Fibroblast of villous mesenchyme (primary cell): ENCODE results near the gene DHPS. TPM values are rescaled to one million over a fixed set of nuclear protein-coding genes. Genes with fewer than 3 reads are reported as not detected.
"Not testable (repeated sequence)": the region's sequence is repeated elsewhere in the genome, so short reads cannot be mapped to it uniquely, and the experiment has no call there.

Source experiments
- DNase-seq: peaks from one replicate; pipeline ENCODE4 v3.0.0-alpha.2; 2010; ENCODE audit warnings: low read depth
- H3K4me3 ChIP-seq: 2 replicates; pipeline ENCODE4 v1.5.1; 2011; ENCODE audit warnings: low read depth, mild to moderate bottlenecking, low read length
- total RNA-seq: library from RNA; depleted of rRNA; stranded (reverse); fragments of >200 nt; gene quantifications from 2 replicates; pipeline ENCODE4 v1.2.3, GENCODE V29; 2012
- TF ChIP-seq, protein P1 (sequence below): IDR thresholded peaks from 2 replicates; pipeline ENCODE4 v1.5.1; 2012; ENCODE audit warnings: low read depth, mild to moderate bottlenecking, low read length; ENCODE audit not compliant: insufficient read depth

The DHPS gene
- total RNA-seq, 1 donor: 50.1 TPM

DNA sequence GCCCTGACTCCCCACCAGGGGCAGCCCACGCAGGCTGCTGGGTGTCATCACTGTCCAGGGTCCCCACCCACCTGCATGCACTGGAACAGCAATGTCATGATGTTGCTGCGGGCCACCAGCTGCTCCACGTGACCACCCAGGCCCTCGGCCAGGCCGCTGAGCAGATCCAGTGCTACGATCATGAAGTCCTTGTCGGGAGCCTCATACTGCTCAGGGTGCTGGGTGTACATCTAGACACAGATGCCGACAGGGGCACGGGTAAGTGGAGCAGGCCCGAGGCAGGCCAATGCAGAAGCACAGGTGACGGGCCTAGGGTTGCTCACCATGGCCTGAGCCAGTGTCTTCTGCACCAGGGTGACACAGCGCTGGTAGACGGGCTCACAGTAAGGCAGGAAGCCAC is 23.5 kb upstream of the DHPS start:
- DNase-seq: no peak
- H3K4me3 ChIP-seq: no peak overlapping the region
- TF ChIP-seq, protein P1, sequence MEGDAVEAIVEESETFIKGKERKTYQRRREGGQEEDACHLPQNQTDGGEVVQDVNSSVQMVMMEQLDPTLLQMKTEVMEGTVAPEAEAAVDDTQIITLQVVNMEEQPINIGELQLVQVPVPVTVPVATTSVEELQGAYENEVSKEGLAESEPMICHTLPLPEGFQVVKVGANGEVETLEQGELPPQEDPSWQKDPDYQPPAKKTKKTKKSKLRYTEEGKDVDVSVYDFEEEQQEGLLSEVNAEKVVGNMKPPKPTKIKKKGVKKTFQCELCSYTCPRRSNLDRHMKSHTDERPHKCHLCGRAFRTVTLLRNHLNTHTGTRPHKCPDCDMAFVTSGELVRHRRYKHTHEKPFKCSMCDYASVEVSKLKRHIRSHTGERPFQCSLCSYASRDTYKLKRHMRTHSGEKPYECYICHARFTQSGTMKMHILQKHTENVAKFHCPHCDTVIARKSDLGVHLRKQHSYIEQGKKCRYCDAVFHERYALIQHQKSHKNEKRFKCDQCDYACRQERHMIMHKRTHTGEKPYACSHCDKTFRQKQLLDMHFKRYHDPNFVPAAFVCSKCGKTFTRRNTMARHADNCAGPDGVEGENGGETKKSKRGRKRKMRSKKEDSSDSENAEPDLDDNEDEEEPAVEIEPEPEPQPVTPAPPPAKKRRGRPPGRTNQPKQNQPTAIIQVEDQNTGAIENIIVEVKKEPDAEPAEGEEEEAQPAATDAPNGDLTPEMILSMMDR: no peak

DNA sequence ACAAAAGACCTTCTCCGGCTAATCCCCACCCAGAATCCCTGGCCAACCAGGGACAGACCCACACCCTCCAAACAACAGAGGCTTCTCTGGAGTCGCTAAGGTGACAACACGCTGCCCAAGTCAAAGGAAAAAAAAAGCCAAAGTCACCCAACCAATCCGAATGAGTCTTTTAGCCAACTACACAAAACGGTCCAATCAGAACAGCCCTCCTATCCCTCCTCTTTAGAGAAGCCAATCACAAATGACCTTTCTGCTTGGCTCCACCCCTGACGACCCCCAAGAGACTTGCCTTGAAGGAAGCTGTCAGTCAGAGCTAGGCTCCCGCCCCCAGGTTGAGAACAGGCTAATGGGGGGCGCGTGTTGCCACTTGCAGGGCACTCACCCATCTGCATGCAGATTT is 21.4 kb upstream of the DHPS start:
- TF ChIP-seq, protein P1: no peak
- DNase-seq: peak; percentile 46
- H3K4me3 ChIP-seq: no peak overlapping the region

DNA sequence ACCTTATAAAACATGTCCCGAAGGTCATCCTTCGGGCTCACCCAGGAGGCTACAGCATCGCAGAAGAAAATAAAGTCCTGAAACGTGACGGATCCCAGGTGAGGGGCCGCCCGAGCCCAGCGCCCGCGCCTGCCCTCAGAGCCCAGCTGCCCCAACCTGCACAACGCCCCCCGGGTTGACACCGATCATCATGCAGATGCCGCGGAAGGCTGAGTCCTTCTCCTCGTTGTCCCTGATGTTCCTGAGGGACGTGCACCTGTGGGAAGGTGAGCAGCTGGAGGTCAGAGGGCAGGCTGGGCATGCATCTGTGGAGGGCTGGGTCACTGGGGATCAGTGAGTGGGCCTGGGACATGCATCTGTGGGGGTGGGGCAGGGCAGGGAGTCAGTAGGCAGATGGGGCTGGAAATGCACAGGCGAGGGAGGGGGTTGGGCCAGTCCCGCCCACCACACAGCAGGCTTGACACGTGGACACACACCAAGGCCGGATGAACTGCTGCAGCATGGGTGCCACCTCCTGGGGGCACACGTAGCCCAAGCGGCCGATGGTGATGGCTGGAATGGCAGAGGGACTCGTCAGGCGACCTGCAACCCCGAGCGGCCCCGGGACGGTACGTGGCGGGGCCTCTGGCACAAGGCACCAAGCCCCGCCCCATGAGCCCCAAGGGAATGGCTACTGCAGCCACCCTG is 20.1 kb upstream of the DHPS start:
- no peak for DNase-seq
- TF ChIP-seq, protein P1: no peak
- H3K4me3 ChIP-seq: no peak overlapping the region

DNA sequence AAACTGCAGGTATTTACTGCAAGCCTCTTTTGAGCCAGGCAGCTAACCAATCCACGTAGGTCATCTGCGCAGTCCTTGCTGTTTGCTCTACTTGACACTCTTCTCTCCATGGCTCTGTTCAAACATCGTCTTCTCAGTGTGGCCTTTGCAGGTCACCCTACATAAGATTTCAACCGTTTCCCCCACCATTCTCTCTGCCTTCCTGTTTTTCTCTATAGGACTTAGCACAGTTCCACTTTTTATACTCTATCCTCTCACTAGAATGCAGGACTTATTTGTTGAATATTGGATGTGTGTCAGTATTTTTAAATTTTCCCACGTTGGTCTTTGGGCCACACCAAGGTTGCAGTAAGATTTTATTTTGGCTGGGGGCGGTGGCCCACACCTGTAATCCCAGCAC is 16.5 kb upstream of the DHPS start:
- H3K4me3 ChIP-seq: no peak overlapping the region
- TF ChIP-seq, protein P1: no peak
- no peak for DNase-seq

DNA sequence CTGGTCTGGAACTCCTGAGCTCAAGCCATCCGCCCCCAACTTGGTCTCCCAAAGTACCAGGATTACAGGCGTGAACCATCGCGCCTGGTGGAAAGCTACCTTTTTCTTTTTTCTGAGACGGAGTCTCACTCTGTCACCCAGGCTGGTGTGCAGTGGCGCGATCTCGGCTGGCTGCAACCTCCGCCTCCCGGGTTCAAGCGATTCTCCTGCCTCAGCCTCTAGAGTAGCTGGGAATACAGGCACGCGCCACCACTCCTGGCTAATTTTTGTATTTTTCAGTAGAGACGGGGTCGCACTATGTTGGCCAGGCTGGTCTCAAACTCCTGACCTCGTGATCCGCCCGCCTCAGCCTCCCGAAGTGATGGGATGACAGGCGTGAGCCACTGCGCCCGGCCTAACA is 15.7 kb upstream of the DHPS start:
- not testable (repeated sequence) for DNase-seq, H3K4me3 ChIP-seq

DNA sequence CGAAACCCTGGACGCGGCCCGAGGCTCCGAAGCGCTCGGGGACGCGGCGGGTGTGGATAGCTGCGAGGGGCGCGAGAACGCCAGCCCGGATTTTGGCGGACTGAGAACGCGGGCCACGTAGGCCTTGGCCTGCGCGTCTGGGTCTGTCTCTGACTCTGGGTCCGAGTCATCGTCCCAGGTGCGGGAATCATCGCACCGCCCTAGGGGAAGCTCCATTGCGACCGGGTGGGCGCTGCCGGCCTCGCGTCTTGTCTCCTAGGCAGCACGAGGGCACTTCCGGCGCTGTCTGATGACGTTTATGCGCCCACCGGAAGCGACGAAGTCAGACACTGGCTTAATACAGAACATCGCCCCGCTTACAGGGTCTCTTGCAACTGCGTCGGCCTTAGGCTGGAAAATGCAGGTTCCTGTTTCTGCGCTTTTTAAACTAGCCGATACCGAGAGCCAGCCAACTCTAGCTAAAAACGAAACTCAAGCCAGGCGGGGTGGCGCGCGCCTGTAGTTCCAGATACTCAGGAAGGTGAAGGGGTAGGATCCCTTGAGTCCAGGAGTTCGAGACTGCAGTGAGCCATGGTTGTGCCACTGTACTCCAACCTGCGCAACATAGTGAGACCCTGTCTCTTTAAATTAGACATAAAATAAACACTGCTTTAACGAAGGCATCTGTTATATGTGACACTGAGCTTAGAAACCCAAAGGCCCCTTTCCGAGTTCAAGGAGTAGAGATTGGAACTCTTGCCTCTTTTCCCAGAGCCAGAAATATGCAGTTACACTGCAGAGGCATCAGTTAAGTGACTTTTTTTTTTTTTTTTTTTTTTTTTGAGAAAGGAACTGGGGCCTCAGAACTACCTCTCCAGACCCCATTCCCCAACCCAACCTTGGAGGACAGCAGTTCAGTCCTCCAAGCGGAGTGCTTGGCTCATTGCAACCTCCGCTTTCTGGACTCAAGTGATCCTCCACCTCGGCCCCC is 15.0 kb upstream of the DHPS start, which contains the start of gene FBXW9:
TSS of gene FBXW9 (minus strand) at position 266 of the 970 bp plus-strand sequence. CDS start at position 216, 50 bp downstream.
- TF ChIP-seq, protein P1: no peak
- H3K4me3 ChIP-seq: peak within 1 kb of the TSS; percentile 82
- DNase-seq: peak; percentile 97

DNA sequence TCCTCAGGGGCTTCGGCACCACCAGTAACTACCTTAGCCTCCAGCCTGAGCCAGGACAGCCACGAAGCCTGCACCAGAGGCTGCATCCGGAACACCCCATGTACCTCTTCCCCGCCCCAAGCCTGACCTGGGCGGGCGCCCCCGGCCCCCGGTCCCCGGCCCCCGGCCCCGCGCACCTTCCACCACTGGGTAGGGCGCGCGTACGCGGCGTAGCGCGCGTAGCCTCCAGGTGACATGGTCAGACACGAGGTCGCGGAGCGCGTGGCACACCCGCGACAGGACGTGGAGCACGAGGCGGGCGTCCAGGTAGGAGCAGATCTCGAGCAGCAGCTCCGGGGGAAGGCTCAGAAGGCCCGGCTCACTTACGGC is 14.3 kb upstream of the DHPS start:
- H3K4me3 ChIP-seq: peak overlapping the region; percentile 82
- DNase-seq: no peak
- TF ChIP-seq, protein P1: no peak
